Fibroblast of pulmonary artery (primary cell): Measurements from ENCODE around the gene ALAD.
A peak's percentile ranks its signal among the peaks of the same experiment; 100 is the strongest.
"Not testable (repeated sequence)": the region's sequence is repeated elsewhere in the genome, so short reads cannot be mapped to it uniquely, and the experiment has no call there.

Experiments used
- DNase-seq: peaks from one replicate; pipeline ENCODE4 v3.0.0-alpha.2; 2010; ENCODE audit warnings: low read depth
- H3K4me3 ChIP-seq: replicated peaks from 2 replicates; pipeline ENCODE4 v1.5.1; 2011; ENCODE audit warnings: low read depth, mild to moderate bottlenecking, control low read depth, low read length, moderate library complexity
- CTCF ChIP-seq: IDR thresholded peaks from 2 replicates; pipeline ENCODE4 v1.5.1; 2011; ENCODE audit warnings: mild to moderate bottlenecking, control low read depth, low read length, inconsistent platforms; ENCODE audit errors: missing control alignments

ALAD gene

GRCh38 chr9:113401027-113401792 is at the start of gene ALAD:
ALAD (minus strand) TSS chr9:113401284; CDS start chr9:113393559, 7,725 bp downstream.
- DNase-seq, result peak; percentile 99
- TF ChIP-seq CTCF, result peak; percentile 73
- H3K4me3 ChIP-seq, result peak within 1 kb of the TSS; percentile 90

- no peak for DNase-seq
- no peak overlapping the region for H3K4me3 ChIP-seq
- TF ChIP-seq CTCF, result no peak
These were observed 48.3 kb upstream of the ALAD start for GRCh38 chr9:113449376-113449775.

GRCh38 chr9:113446323-113446740 is 45.2 kb upstream of the ALAD start:
- peak; percentile 75 for DNase-seq
- no peak overlapping the region for H3K4me3 ChIP-seq
- peak; percentile 48 for TF ChIP-seq CTCF

- H3K4me3 ChIP-seq, result no peak overlapping the region
- no peak for TF ChIP-seq CTCF
- DNase-seq, result no peak
These were observed 43.7 kb upstream of the ALAD start for GRCh38 chr9:113444736-113445135.

- DNase-seq, H3K4me3 ChIP-seq: not testable (repeated sequence)
These were observed 36.6 kb upstream of the ALAD start for GRCh38 chr9:113437716-113438115.

- no peak for TF ChIP-seq CTCF
- H3K4me3 ChIP-seq, result no peak overlapping the region
- DNase-seq, result no peak
These were observed 35.8 kb upstream of the ALAD start for GRCh38 chr9:113436728-113437515.

- no peak overlapping the region for H3K4me3 ChIP-seq
- no peak for DNase-seq
- TF ChIP-seq CTCF, result no peak
These were observed 30.1 kb upstream of the ALAD start for GRCh38 chr9:113431191-113431590.
